HG02571 (cell line): ENCODE data around the gene OBSCN.

Experiments used
- ATAC-seq: cut with Tn5 transposase; IDR thresholded peaks from one replicate; pipeline ENCODE4 v1.9.1; 2021; ENCODE audit warnings: mild to moderate bottlenecking, moderate library complexity; ENCODE audit not compliant: unreplicated experiment

The OBSCN gene

DNA sequence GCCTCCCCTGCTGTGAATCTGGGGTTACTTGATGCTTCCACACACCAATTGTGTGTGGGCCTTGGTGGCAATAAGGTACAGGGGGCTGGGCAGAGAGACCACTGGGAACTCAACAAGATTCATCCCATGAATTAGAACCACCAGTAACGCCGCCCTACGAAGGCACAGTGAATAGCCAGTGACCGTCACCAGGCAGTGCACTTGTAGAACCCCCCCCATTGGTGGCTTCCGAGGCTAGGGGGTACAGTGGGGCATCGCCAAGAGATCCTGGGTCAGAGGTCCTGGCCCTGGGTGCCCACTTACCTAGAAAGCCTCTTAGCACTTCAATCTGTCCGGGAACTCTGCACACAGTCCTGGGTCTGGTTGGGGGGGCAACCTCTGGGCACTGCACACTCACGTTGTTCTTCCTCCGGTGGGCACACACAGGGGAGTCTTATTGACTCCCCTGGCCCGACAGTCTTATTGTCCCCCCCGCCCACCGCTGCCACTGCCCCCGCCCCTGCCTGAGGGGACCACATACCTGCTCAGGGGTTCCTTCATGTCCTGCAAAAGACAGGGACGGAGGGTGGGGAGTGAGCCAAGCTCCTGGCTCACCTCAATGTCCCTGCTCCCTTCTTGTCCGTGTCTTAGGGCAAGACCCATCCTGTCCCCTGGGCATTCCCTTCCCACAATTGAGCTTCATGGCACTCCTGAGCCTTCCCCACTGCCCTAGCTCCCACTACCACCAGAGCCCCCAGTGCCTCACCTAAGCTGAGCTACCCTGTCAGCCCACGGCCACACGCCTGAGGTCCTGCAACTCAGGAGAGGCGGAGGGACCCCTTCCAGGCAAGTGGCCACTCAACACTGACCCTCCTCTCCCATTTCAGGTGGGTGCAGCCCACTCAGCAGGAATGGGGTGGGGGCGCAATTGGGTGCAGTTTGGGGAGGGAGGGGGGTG lies 201.3 kb downstream of the OBSCN start:
- no peak for ATAC-seq

DNA sequence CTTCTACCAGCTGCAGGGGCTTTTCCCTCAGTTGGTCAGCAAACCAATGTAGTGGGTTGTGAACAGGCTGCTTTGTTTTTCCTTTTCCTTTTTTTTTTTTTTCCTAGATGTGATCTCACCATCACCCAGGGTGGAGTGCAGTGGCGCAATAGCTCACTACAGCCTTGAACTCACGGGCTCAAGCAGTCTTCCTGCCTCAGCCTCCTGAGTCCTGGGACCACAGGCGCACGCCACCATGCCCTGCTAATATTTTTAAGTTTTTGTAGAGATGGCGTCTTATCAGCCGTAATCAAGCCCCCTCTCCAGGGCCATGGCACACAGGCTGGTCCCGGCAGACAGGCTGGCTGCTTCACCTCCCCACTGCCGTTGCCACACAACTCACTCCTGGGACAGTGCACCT lies 202.2 kb downstream of the OBSCN start:
- no peak for ATAC-seq

DNA sequence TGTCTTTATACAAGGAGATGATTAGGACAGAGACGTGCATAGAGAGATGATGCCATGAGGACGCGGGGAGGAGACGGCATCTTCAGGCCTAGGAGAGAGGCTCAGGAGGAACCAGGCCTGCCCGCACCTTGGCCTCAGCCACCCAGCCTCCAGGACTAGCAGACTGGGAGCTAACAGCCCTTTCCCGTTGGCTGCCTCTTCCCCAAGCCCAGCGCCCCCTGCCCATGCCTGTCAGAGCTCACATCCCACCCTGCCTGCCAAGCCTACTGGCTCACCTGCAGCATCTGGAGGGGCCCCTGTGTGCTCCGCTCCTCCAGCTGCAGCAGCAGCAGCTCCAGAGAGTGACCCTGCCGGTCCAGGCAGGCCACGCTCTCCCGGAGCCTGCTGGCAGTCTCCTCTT lies 202.8 kb downstream of the OBSCN start:
- ATAC-seq, result no peak

DNA sequence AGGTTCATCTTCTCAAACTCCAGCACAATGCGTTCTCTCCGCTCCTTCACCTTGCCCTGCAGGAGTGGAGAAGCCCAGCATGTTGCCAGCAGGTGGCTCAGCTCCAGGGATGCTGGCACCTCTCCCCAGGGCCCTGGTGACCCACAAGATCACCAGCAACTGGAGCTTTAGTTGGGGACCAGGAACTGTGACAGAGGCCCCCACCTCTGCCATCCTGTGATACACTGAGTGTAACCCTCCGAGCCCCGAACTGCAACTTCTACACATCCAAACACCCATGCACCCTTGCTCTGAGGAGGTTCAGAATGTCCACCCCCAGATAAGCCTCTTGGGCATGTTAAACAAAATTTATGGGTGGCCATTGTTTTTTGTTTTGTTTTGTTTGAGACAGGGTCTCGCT lies 203.3 kb downstream of the OBSCN start:
- ATAC-seq, result no peak

DNA sequence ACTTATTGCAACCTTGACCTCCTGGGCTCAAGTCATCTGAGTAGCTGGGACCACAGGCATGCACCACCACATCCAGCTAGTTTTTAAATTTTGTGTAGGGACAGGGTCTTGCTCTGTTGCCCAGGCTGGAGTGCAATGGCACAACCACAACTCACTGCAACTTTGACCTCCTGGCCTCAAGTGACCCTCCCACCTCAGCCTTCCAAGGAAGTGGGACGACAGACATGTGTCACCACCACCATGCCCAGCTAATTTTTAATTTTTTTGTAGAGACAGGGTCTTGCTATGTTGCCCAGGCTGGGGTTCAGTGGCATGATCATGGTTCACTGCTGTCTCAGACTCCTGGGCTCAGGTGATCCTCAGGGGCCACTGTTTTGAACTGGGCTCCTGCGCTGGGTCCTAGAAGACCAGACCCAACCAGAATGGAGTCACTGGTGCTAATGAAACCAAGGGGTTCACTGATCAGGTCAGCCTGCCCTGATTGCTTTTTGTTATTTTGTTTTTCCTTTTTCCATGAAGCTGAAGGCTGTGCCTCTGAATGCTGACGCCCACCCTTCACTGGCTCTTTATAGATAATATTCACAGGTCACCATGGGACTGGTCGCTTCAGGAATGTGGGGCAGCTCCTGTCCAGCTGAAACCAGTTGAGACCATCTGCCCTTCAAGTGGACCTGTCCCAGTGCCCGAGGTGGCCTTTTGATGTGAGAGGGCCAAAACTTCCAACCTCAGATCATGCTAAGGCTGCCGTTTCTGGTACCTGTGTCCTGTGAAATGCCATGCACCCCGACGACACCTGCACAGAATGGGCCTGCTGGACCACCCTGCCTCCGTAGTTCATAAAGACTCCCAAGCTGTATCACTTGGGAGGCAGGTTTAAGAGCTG lies 203.9 kb downstream of the OBSCN start:
- no peak for ATAC-seq

DNA sequence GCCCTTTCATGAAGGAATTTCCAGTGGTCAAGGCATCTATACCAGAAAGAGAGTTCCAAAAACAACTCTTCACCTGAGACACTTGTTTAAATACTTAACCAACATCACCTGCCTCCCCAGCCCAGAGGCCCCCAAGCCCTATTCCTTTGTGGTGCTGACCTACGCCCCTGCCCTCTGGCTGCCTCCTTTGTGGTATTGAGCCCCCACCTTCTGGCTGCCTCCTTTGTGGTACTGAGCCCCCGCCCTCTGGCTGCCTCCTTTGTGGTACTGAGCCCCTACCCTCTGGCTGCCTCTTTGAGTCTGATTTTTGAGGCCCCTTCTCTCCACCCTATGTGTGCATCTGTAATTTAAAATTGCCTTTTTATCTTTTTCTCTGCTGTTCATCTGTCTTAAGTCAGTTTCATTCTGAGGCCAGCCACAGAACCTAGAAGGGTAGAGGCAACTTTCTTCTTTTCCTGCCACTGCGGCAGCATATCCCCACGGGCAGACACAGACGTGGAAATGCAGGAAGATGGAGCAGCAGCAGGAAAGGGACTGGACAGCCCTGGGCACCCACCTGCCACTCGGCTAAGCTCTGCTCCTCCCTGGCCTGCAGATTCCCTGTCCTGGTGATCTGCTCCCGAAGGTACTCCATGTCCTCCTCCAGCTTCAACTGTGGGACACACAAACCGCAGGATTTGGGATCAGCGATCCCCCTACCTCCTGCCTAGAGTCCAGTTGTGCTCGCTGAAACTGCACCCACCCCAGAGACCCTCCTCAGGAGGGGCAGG lies 205.6 kb downstream of the OBSCN start:
- no peak for ATAC-seq

DNA sequence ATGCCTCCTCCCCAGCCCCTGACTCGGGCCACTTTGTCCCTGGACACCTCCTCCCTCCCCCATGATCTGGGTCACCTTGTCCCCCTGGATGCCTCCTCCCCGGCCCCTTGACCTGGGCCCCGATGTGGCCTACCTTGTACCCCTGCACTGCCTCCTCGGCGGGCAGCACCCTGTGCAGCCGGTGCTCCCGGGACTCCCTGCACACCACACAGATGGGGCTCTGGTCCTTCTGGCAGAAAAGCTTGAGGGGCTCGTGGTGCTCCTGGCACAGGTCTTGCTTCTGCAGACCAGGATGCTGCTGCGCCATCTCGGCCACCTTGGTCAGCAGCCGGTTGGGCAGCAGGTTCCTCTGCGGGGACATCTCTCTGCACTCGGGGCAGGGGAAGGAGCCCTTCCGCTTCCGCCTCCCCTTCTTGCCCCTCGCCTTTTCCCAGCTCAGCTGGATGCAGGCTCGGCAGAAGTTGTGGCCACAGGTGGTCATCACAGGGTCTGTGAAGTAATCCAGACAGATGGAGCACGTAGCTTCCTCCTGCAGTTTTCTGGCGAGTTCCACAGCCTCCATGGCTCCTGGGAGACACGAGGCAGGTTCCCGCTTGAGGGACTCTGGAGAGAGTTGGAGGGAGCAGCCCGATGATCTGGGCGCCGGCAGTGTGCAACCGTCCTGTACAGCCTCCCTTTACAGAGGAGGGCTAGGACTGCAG lies 206.8 kb downstream of the OBSCN start:
- ATAC-seq, result no peak

DNA sequence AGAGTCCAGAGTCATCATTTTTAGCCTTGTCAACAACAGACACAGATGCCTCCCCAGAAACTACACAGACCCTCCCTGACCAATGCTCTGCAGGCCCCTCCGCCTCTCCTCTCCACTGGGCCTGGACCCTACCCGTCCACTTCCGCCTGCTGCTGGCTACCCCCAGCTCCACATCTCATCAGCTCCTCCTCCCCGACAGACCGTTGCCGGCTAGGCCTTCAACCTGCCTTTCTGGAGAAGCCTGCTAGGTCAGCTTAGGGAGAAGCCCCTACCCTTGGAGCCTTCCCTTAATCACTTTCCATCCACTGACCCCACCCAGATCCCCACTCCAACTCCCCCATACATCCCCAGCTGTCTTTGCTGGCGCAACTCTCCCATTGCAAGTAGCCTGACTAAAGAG lies 207.4 kb downstream of the OBSCN start:
- ATAC-seq, result no peak

DNA sequence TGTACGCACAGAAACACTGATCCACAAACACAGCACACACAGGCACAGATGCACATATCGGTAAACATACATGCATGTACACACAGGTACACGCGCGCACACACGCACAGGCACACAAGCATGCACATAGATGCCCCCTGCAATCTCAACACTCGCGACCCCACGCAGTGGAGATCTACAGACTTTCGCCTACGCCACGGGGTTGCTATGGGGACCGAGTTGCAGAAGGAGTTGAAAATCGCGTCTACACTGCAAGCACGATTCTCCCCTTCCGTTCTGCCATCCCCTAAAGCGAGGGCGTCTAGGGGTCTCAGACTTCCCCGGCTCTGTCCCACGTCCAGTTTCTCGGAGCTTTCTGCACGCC lies 208.0 kb downstream of the OBSCN start:
- no peak for ATAC-seq

DNA sequence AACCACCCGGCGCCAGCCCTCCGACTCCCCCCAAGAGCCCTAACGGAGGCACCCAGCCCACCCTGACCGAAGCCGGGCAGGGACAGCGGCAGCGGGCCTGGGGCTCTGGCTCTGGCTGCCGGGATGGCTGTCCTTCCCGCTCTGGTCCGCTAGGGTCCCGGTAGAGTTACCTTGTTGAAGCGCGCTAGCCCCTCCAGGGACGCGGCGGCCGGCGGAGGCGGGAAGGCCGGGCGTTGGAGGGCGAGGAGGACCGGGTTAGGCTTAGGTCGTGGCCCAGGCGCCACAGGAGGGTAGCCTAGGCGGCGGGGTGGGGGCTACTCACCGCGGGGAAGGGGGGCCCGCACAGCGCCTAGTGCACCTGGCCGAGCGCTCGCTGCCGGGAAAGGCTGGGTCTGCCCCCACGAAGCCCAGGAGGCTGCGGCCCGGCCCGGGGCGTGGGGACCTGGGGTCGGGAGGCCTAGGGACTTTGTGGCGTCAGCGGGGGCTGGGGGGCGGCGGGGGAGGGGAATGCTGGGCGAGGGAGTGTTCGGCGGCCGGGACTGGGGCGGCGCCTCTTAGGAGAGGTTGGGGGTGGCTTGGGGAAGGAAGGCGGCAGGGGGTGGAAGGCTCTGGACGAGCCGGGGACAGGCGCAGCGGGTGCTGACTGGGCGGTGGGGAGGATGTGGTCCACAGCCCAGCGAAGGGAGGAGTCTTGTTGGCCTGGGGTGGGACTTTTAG lies 208.5 kb downstream of the OBSCN start, which contains the start of gene TRIM17:
TSS of gene TRIM17 (minus strand) at position 645 of the 717 bp plus-strand sequence. CDS start 1,789 bp downstream, outside the sequence.
- no peak for ATAC-seq

DNA sequence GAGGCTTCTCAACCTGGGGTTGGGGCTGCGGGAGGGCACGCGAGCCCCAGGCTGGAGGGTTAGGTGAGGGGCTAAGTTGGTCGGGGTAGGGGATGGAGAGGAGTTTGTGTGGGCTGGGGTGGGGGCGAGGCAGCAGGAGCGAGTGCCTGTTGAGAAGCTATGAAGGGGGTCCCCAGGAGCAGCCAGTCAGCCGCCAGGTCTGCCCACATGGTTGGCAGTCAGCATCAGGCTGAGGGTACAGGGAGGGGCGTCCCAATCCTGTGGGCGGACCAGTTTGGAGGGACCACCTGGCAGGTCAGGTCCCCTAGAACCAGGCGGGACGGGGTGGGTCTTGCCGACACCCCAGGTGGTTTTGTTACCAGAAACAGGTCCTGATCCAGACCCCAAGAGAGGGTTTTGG lies 209.2 kb downstream of the OBSCN start:
- ATAC-seq, result no peak

DNA sequence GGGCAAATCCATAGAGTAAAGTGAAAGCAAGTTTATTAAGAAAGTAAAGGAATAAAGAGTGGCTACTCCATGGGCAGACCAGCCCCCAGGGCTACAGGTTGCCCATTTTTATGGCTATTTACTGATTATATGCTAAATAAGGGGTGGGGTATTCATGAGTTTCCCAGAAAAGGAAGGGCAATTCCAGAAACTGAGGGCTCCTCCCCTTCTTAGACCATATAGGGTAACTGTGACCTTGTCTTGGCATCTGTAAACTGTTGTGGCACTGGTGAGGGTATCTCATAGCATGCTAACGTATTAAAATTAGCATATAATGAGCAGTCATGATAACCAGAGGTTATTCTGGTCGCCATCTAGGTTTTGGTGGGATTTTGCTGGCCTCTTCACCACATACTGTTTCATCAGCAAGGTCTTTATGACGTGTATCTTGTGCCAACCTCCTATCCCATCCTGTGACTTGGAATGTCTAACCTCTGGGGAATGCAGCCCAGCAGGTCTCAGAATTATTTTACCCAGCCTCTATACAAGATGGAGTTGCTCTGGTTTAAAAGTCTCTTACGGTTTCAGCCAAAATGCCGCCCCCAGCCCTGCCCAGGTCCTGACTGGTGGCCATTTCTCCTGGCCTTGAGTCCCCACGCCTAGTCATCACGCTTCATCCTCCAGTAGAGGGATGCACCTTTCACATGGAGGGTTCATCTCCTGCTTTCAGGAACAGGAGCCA lies 209.8 kb downstream of the OBSCN start:
- no peak for ATAC-seq

DNA sequence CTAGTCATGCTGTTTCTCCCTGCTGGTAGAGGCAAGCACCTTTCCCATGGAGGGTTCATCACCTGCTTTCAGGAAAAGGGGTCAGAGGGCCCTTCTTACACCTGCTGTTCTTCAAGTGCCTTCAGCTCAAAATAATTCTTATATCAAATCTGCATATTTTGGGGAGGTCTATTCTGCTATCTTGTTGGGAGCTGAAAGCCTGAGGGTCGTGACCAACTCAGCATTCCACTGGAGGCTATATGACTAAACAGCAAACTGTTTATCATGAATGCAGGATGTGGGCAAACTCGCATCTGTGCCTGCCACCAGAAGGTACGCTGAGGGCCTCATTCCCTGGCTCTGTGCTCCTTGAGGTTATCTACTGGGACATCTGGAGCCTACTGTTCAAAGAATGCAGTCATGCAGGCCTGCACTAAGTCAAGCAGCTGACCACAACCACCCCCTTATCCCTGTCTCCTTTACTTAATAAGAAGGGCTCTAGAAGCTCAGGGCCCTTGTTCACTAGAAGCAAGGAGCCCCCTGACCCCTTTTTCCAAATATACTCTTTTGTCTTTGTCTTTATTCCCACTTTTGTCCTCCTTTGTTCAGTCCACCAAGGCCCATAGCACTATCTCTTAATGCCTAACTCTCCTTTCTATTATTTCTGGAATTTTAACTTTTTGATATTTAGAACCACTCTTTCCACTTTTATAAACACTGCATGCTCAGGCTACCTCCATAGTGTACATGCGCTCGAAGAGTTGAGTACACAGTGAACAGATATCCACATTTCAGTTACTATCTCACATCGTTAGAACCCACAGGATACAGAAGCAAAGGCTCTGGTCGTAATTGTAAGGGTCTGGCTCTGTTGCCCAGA lies 213.4 kb downstream of the OBSCN start:
- no peak for ATAC-seq

DNA sequence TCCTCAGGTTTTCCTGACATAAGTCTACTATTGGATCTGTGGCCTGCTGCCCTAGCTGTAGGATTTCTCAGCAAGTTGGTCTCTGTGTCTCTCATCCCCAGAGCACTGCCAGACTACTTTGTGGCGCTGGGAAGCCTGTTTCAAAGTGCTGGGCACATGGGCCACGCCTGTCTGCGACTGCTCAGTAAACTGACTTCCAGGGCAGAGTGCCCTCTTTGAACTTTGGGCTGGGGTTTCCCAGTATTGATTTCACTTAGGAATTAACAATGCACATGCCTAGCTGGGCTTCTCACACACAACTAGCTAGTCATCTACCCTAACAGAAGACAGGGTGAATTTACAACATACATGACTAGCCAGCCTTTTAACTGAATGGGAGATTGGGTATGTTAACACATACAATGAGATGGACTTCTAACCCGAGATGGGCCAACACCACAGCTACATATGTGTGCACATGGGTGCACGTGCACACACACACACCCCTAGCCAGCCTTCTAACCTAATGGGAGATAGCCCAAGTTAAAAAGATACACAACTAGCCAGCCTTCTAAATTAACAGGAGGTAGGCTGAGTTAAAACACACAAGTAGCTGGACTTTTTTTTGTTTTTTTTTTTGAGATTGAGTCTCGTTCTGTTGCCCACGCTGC lies 215.7 kb downstream of the OBSCN start:
- no peak for ATAC-seq

DNA sequence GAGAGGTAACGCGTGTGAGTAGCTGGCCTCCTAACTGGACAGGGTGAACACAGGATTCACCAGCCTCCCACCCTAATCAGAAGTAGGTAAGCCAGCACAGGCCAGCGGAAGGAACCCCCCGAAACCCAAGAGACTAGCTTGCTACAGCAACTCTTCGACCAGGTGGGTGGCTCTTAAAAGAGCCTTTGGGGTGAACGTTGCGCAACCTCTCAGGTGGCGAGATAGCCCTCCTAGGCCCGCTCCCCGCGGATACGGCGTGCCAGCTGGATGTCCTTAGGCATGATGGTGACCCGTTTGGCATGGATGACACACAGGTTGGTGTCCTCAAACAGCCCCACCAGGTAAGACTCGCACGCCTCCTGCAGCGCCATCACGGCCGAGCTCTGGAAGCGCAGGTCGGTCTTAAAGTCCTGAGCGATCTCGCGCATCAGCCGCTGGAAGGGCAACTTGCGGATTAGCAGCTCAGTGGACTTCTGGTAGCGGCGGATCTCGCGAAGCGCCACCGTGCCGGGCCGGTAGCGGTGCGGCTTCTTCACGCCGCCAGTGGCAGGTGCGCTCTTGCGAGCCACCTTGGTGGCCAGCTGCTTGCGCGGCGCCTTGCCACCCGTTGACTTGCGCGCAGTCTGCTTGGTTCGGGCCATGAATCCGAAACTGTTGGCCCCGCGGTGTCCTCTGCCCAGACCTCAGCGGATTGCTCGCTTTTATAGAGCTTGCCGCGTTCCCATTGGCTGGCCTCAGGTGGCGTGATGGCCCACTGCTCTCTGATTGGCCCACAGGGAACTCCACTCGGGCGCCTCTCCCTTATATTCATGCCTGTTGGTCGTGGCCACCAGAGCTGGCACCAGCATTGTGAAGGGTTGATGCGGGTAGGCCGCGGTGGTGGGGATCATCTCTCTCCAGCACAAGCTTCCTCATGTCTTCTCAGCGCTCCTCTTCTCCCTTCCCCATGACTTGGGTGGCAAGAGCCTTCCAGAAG lies 217.1 kb downstream of the OBSCN start:
- no peak for ATAC-seq

DNA sequence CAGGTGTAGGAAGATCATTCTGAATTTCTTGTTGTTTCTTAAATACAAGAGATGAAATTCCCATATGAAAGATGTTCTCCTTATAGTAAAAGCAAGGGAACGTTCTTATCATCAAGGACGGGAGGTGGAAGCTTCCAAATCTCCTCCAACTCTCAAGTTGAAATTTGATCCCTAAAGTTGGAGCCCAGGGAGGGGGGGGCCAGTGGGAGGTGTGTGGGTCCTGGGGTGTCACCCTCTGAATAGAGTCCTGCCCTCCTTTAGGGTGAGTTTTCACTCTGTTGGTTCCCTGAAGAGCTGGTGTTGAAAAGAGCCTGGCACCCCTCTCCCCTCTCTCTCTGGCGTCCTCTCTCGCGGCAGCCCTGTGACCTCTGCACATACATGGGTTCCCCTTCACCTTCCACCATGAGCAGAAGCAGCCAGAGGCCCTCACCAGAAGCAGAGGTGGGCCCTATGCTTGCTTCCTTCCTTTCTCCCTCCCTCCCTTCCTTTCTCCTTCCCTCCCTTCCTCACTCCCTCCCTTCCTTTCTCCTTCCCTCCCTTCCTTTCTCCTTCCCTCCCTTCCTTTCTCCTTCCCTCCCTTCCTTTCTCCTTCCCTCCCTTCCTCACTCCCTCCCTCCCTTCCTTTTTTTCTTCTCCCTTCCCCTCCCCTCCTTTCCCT lies 218.8 kb downstream of the OBSCN start:
- ATAC-seq, result no peak
